Neural progenitor cell (in vitro differentiated cells): ENCODE measurements around the gene RSPO4. TPM values are rescaled to one million over a fixed set of nuclear protein-coding genes. Genes with fewer than 3 reads are reported as not detected.
A peak's percentile ranks its signal among the peaks of the same experiment; 100 is the strongest.

Source experiments
- DNase-seq: peaks from one replicate; pipeline ENCODE4 v3.0.0-alpha.2; 2016; ENCODE audit warnings: low spot score
- H2AFZ ChIP-seq: fragments of 200-600 bp; sonication (generic); replicated peaks from 2 replicates; pipeline ENCODE4 v1.6.1; 2016; ENCODE audit warnings: antibody characterized with exemption
- H3F3A ChIP-seq: fragments of 200-600 bp; sonication (generic); 2 replicates; pipeline ENCODE4 v1.6.1; 2016; ENCODE audit warnings: antibody characterized with exemption, low read depth
- H3K27ac ChIP-seq: fragments of 200-600 bp; sonication (generic); 2 replicates; pipeline ENCODE4 v1.5.1; 2016; ENCODE audit warnings: mild to moderate bottlenecking
- H3K27me3 ChIP-seq: fragments of 200-600 bp; sonication (generic); 2 replicates; pipeline ENCODE4 v1.6.1; 2016; ENCODE audit warnings: mild to moderate bottlenecking, moderate library complexity
- H3K36me3 ChIP-seq: fragments of 200-600 bp; sonication (generic); 2 replicates; pipeline ENCODE4 v1.5.1; 2016
- H3K4me1 ChIP-seq: fragments of 200-600 bp; sonication (generic); 2 replicates; pipeline ENCODE4 v1.6.1; 2016; ENCODE audit warnings: mixed run types
- H3K4me2 ChIP-seq: fragments of 200-600 bp; sonication (generic); 2 replicates; pipeline ENCODE4 v1.6.1; 2016
- H3K4me3 ChIP-seq: fragments of 200-600 bp; sonication (generic); 2 replicates; pipeline ENCODE4 v1.5.1; 2016
- H3K79me2 ChIP-seq: fragments of 200-600 bp; sonication (generic); 2 replicates; pipeline ENCODE4 v1.6.1; 2016; ENCODE audit warnings: low read depth
- H3K9ac ChIP-seq: fragments of 200-600 bp; sonication (generic); 2 replicates; pipeline ENCODE4 v1.6.1; 2016
- H3K9me3 ChIP-seq: fragments of 200-600 bp; sonication (generic); 2 replicates; pipeline ENCODE4 v1.5.1; 2016; ENCODE audit warnings: low read depth
- H4K20me1 ChIP-seq: fragments of 200-600 bp; sonication (generic); 2 replicates; pipeline ENCODE4 v1.6.1; 2016; ENCODE audit warnings: low read depth
- H3K27ac Mint-ChIP-seq: 3 replicates; pipeline ENCODE4 v1.8.0; 2021; ENCODE audit warnings: mixed read lengths
- H3K27me3 Mint-ChIP-seq: 2 replicates; pipeline ENCODE4 v1.8.0; 2022; ENCODE audit warnings: low read depth, mild to moderate bottlenecking, inconsistent platforms, moderate library complexity, mixed read lengths; ENCODE audit not compliant: insufficient read depth
- H3K36me3 Mint-ChIP-seq: 3 replicates; pipeline ENCODE4 v1.8.0; 2021; ENCODE audit warnings: mixed read lengths
- H3K4me1 Mint-ChIP-seq: 3 replicates; pipeline ENCODE4 v1.8.0; 2021; ENCODE audit warnings: mixed read lengths
- H3K4me3 Mint-ChIP-seq: 3 replicates; pipeline ENCODE4 v1.8.0; 2021; ENCODE audit warnings: mild to moderate bottlenecking, moderate library complexity, mixed read lengths
- H3K9me3 Mint-ChIP-seq: 3 replicates; pipeline ENCODE4 v1.8.0; 2020; ENCODE audit warnings: mixed read lengths
- EZH2 ChIP-seq: fragments of 200-600 bp; sonication (generic); IDR thresholded peaks from 2 replicates; pipeline ENCODE4 v1.6.1; 2017; ENCODE audit warnings: antibody characterized with exemption, mild to moderate bottlenecking, moderate library complexity
- EZH2phosphoT487 ChIP-seq: fragments of 200-600 bp; sonication (generic); IDR thresholded peaks from 2 replicates; pipeline ENCODE4 v1.6.1; 2017; ENCODE audit warnings: antibody characterized with exemption
- total RNA-seq: library from RNA; depleted of rRNA; stranded (reverse); fragments of >200 nt; gene quantifications from 2 replicates; pipeline ENCODE4 v1.2.3, GENCODE V29; 2015; ENCODE audit warnings: low replicate concordance
- TF ChIP-seq, protein P1 (sequence below): fragments of 200-600 bp; sonication (generic); IDR thresholded peaks from 2 replicates; pipeline ENCODE4 v1.5.1; 2017; ENCODE audit warnings: antibody characterized with exemption, mild to moderate bottlenecking

The RSPO4 gene
- total RNA-seq, 1 donor from 2014 or later: 0.26 TPM

DNA sequence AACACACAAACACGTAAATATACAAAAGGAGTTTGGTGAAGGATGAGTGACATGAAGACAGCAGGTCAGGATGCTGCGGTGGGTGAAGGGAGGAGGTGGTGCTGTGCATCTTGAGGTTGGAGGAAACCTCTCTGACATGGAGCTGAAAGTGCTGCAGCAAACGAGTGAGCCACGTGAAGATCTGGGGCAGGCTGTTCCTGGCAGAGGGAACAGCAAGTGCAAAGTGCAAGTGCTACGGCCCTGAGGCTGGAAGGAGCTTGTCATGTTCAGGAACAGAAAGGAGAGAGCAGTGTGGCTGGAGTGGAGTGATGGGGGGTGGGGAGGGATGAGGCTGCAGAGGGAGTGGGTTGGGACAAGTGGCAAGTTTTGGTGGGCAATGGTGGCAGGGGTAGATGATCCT is 61.2 kb downstream of the RSPO4 start:
- Histone ChIP-seq H3K27ac (no peak overlapping the region), H3K4me1 (peaks cover 13% of the 10 kb centered on the region), H3K4me2 (no peak overlapping the region), H3K79me2 (no peaks in the 10 kb centered on the region), H3K9me3 (no peaks in the 10 kb centered on the region), H3K36me3 (no peaks in the 10 kb centered on the region), H3F3A (no peaks in the 10 kb centered on the region), H3K9ac (no peak overlapping the region), H2AFZ (no peak overlapping the region), H3K27me3 (no peaks in the 10 kb centered on the region), H4K20me1 (no peaks in the 10 kb centered on the region), H3K4me3 (no peak overlapping the region)
- no peak for DNase-seq
- Mint-ChIP-seq H3K27me3 (peaks cover 6% of the 10 kb centered on the region), H3K9me3 (no peaks in the 10 kb centered on the region), H3K4me3 (no peak overlapping the region), H3K4me1 (no peaks in the 10 kb centered on the region), H3K36me3 (no peaks in the 10 kb centered on the region), H3K27ac (no peak overlapping the region)
- no peak for TF ChIP-seq EZH2
- no peak for TF ChIP-seq EZH2phosphoT487
- TF ChIP-seq, protein P1, sequence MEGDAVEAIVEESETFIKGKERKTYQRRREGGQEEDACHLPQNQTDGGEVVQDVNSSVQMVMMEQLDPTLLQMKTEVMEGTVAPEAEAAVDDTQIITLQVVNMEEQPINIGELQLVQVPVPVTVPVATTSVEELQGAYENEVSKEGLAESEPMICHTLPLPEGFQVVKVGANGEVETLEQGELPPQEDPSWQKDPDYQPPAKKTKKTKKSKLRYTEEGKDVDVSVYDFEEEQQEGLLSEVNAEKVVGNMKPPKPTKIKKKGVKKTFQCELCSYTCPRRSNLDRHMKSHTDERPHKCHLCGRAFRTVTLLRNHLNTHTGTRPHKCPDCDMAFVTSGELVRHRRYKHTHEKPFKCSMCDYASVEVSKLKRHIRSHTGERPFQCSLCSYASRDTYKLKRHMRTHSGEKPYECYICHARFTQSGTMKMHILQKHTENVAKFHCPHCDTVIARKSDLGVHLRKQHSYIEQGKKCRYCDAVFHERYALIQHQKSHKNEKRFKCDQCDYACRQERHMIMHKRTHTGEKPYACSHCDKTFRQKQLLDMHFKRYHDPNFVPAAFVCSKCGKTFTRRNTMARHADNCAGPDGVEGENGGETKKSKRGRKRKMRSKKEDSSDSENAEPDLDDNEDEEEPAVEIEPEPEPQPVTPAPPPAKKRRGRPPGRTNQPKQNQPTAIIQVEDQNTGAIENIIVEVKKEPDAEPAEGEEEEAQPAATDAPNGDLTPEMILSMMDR: no peak

DNA sequence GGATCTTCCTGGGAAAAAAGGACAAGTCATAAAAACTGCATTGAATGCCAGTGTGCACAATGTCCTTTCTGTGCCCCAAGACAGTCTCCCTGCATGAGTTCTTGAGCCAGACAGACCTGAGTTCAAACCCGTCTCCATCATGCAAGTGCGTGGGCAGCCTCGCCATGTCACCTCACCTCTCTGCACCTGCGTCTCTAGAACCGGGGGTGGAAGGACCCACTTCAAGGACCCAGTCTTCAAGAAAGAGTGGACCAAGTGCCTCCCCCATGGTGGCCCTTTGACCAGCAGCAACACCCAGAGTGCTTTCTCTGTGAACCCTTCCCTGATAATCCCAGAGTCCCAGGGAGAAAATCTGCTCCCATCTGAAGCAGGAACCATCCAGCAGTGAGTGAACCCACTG is 62.5 kb downstream of the RSPO4 start:
- no peaks in the 10 kb centered on the region for H3K36me3 Mint-ChIP-seq
- H3K9me3 Mint-ChIP-seq: no peaks in the 10 kb centered on the region
- no peaks in the 10 kb centered on the region for H3K9me3 ChIP-seq
- no peaks in the 10 kb centered on the region for H3F3A ChIP-seq
- H3K9ac ChIP-seq: no peak overlapping the region
- H3K36me3 ChIP-seq: no peaks in the 10 kb centered on the region
- no peak overlapping the region for H3K4me2 ChIP-seq
- no peaks in the 10 kb centered on the region for H4K20me1 ChIP-seq
- no peaks in the 10 kb centered on the region for H3K27me3 ChIP-seq
- no peak overlapping the region for H3K4me3 ChIP-seq
- no peak overlapping the region for H3K27ac Mint-ChIP-seq
- H3K4me1 ChIP-seq: peaks cover 8% of the 10 kb centered on the region
- no peaks in the 10 kb centered on the region for H3K4me1 Mint-ChIP-seq
- no peak overlapping the region for H3K27ac ChIP-seq
- DNase-seq: no peak
- H3K79me2 ChIP-seq: no peaks in the 10 kb centered on the region
- H2AFZ ChIP-seq: no peak overlapping the region
- TF ChIP-seq, protein P1: no peak
- TF ChIP-seq EZH2phosphoT487 (no peak), EZH2 (no peak)
- no peak overlapping the region for H3K4me3 Mint-ChIP-seq
- H3K27me3 Mint-ChIP-seq: peaks cover 10% of the 10 kb centered on the region

DNA sequence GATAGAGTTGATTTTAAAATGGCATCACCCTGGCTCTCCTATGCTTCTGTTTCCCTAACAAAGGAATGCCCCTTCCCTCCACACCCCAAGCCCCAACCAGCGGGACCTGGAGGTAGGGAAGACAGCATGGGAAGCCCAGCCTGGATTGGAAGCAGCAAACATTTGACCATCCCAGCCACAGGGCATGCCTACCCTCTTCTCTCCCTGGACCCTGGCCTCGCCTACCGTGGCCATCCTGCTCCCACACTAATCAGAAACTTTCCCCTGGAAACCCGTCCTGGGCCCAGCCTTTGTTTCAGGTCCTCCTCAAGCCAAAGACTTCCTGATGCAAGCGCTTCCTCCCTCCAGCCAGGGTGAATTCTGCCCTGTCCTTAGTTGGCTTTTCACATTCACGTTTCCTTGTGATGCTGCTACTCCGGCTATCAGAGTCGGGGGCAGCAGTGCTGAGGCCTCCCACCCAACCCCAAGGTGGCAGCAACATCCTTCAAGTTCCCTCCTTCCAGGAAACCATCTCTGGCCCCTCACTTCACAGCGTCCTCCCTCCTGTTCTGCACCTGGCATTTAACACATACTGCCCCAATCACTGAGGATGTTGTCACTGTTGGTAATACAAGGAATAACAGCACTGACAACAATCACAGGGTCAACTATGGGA is 67.8 kb downstream of the RSPO4 start:
- Histone ChIP-seq H3K79me2 (no peaks in the 10 kb centered on the region), H2AFZ (peak overlapping the region; percentile 34), H3K9me3 (peaks cover 17% of the 10 kb centered on the region), H3K4me2 (no peak overlapping the region), H4K20me1 (no peaks in the 10 kb centered on the region), H3F3A (no peaks in the 10 kb centered on the region), H3K4me3 (no peak overlapping the region), H3K4me1 (no peaks in the 10 kb centered on the region), H3K36me3 (no peaks in the 10 kb centered on the region), H3K27ac (no peak overlapping the region), H3K27me3 (no peaks in the 10 kb centered on the region), H3K9ac (no peak overlapping the region)
- H3K27ac Mint-ChIP-seq: no peak overlapping the region
- H3K4me3 Mint-ChIP-seq: no peak overlapping the region
- H3K4me1 Mint-ChIP-seq: no peaks in the 10 kb centered on the region
- H3K36me3 Mint-ChIP-seq: no peaks in the 10 kb centered on the region
- peaks cover 13% of the 10 kb centered on the region for H3K9me3 Mint-ChIP-seq
- TF ChIP-seq EZH2phosphoT487: no peak
- TF ChIP-seq EZH2: no peak
- TF ChIP-seq, protein P1: peak; percentile 6
- DNase-seq: peak; percentile 10
- peaks cover 13% of the 10 kb centered on the region for H3K27me3 Mint-ChIP-seq
